Gastroesophageal sphincter (tissue), 3 donors: Measurements from ENCODE around the gene PCMTD2.

Experiments
- POLR2A ChIP-seq, 2 donors: fragments of 450-650 bp; IDR thresholded peaks; one replicate each; pipeline ENCODE4 v1.6.1; 2017; ENCODE audit warnings: antibody characterized with exemption in 2 of 2, mild to moderate bottlenecking in 2 of 2, moderate library complexity in 1 of 2
- POLR2AphosphoS5 ChIP-seq: sonication (generic); formaldehyde crosslinking; IDR thresholded peaks from one replicate; pipeline ENCODE4 v1.6.1; 2017; ENCODE audit warnings: antibody characterized with exemption
- TF ChIP-seq, protein P1 (sequence below), 4 experiments: fragments of 200-600 bp in 2 of 4; fragments of 450-650 bp in 2 of 4; sonication (generic) in 1 of 4; IDR thresholded peaks; one replicate each; pipeline ENCODE4 v1.5.1; 2017 to 2019; ENCODE audit warnings: antibody characterized with exemption in 4 of 4, mild to moderate bottlenecking in 2 of 4, moderate library complexity in 2 of 4

- TF ChIP-seq, protein P1, sequence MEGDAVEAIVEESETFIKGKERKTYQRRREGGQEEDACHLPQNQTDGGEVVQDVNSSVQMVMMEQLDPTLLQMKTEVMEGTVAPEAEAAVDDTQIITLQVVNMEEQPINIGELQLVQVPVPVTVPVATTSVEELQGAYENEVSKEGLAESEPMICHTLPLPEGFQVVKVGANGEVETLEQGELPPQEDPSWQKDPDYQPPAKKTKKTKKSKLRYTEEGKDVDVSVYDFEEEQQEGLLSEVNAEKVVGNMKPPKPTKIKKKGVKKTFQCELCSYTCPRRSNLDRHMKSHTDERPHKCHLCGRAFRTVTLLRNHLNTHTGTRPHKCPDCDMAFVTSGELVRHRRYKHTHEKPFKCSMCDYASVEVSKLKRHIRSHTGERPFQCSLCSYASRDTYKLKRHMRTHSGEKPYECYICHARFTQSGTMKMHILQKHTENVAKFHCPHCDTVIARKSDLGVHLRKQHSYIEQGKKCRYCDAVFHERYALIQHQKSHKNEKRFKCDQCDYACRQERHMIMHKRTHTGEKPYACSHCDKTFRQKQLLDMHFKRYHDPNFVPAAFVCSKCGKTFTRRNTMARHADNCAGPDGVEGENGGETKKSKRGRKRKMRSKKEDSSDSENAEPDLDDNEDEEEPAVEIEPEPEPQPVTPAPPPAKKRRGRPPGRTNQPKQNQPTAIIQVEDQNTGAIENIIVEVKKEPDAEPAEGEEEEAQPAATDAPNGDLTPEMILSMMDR (IDR thresholded peaks at IDR 0.05) = no peak
- TF ChIP-seq POLR2AphosphoS5 (no peak), POLR2A (IDR thresholded peaks at IDR 0.05) (no peak)
Observed at GRCh38 chr20:64247307-64247618, 8.3 kb upstream of the PCMTD2 start.
